HG03558 (cell line): Measurements from ENCODE around the gene TBC1D22A.
"Not testable (repeated sequence)": the region's sequence is repeated elsewhere in the genome, so short reads cannot be mapped to it uniquely, and the experiment has no call there.

Source experiments
- ATAC-seq: cut with Tn5 transposase; IDR thresholded peaks from one replicate; pipeline ENCODE4 v1.9.1; 2021; ENCODE audit warnings: moderate number of reproducible peaks; ENCODE audit not compliant: unreplicated experiment; ENCODE audit errors: extremely low read depth

The TBC1D22A gene

DNA sequence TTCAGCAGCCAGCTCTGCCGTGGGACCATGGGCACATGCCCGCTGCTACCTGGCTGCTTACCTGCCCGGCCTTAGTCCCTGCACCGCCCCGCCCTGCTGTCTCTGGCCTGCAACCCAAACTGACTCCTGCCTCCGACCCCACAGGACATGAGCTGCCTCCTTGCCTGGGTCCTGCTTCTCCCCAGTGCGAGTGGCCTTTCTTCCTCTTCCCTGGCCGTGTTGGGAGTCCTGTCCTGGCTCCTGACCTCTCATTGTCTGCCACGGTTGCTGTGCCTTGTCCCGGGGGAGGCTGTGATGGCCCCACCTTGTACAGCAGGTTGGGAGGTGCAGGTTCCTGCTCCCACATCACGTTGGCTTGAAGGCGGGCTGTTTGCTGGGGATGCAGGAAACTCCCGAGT is 370.0 kb downstream of the TBC1D22A start:
- ATAC-seq: no peak

DNA sequence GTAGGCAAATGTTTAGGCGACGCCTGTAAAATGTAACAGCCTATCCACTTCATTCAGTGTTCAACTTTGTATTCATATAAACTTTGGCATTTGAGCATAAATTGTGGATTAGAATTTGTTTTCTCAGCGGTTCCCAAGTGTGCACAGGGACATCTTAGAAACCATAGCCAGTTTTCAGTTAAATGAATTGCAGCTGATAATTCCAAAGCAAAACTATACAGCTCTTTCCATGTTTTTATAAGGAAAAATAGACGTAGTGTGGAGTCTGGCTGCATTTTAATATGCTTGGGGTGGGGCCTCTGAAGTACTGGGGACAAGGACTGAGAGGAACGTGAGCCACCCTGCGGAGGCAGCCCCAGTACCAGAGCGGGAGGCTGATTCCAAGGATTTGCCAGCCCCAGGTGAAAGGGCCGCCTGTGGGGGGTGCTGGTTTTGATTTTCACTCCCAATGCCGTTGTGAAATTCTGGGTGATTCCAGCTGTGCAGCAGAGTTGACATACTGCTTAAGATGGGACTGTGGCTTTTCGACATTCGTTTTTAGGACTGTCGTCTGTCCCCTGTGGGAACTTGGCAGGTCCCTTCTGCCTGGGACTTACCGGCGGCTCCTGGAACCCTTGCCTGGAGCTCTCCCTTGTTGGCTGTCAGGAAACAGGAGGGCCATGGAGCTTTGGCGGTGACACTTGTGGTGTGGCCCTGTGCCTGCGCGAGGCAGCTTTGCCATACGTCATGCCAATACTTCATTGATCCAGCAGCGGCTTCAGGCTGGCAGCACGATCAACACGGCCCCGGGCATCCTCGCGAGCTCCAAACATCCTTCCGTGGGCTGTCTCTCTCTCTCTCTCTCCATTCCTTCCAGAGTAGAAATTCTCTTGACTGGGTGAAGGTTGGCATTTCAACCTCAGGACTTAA is 370.9 kb downstream of the TBC1D22A start:
- no peak for ATAC-seq

DNA sequence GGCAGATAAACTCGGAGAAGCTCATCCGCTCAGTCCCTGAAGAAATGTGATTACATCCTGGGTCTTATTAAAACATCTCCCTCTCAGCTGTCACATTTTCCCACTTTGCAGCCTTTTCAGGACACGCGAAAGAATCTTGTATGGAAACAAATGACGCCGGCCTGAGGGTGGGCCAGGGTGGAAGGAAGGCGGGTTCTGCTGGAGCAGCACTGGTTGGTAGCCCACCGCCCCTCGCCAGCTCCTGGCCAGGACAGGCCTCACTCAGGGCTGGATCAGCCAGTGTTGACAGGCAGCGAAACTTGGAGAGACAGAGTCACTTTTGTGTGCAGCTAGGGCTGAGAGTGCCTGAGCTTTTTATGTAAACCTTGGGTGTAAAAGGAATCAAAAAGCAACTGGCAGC is 371.8 kb downstream of the TBC1D22A start:
- ATAC-seq: no peak

DNA sequence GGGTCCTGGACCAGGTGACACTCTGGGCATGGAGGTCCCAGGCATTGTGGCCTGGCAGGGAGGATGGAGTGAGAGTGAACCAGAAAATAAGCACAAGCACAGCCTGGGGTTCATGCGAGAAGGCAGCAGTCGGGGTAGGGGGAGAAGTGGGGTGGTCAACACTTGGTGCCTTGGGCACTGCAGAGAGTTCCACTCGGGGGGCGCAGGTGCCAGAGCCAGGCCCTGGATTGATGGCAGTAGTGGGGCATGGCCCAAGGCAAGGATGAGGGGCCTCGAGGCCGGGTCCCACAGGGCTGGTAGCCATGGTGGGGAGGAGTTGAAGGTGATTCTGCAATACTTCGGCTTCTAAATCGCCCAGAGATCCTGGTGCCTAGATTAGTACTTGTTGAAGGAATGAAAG is 372.9 kb downstream of the TBC1D22A start:
- ATAC-seq: no peak

DNA sequence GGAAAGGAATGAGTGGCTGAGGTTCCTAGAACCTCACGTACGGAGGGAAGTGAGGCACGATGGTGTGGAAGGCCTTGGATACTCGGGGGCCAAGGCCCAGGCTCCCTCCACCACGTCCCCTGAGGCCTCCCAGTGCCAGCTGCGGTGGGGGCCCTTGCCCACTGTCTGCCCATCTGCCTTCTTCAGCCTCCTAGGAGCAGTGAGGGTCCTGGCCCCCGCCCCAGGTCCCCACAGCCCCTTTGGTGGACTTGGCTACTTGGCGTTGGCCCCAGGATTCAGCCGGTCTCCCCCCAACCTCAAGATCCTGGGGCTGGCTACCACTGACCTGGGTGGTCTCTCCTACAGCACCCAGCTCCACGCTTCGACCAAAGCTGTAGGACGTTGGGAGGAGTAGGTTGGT is 373.6 kb downstream of the TBC1D22A start:
- no peak for ATAC-seq

DNA sequence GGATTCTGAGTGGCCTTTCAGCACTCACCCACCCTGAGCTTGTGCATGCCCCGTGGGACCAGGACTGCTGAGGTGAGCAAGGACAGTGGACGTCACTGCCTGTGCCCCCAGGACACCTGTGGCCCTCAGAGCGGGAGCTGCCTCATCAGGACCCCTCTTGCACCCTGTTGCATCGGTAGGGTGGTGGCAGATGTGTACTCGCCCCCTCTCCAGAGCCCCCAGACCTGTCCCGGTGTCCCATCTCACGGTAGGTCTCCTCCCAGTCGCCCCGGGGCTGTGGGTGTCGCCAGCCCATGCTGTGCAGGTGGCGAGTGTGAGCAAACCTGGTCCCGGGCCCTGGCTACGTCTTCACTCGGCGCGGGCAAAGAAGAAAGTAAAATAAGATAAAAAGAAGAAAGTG is 374.2 kb downstream of the TBC1D22A start:
- no peak for ATAC-seq

DNA sequence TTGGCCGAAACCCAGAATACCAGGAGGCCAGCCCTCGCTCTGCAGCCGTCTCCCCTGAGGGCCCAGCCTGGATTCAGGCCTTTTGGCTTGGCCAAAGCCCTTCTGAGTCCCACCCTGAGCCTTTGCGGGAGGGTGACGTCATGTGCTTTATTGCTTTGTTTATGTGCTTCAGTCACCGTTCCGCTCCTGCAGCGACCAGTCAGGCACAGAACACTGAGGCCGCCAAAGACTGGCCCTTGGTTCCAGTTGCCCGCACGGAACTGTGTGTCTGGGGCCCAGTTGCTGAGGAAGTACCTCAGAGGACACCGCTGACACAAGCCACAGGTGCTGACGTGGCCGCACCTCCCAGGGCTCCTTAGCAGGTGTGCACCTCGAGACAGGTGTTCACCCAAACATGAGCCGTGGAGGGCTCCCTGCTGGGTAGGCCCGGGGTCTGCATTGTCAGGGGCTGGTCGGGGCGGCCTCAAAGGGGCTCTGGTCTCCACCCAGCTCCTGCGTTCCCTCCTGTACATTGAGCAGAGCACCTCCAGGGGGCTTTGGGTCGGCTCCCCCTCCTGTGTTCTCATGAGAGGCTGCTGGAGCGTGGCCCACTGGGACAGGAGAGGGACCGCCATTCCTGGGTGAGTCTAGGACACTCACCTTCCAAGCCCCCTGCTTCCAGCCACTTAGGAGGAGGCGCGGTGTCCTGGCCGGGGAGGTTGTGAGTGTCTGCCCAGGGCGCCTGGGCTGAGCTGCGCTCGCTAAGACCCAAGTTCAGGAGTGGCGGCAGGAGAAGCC is 376.8 kb downstream of the TBC1D22A start:
- ATAC-seq: no peak

DNA sequence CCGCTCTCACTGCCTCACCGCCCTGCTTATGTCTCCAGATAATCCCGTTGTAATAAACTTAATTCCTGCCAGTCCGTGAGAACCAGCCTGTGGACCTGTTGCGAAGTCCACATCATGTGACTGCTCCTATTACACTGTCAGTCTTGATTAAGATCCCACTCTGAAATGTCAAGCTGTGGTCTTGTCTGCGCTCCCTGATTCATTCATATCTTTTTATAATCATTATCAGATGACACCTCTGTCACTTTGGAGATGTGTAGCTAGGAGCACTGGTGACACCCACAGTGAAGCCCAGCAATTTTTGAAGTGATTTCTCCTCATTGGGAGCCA is 377.3 kb downstream of the TBC1D22A start:
- no peak for ATAC-seq

DNA sequence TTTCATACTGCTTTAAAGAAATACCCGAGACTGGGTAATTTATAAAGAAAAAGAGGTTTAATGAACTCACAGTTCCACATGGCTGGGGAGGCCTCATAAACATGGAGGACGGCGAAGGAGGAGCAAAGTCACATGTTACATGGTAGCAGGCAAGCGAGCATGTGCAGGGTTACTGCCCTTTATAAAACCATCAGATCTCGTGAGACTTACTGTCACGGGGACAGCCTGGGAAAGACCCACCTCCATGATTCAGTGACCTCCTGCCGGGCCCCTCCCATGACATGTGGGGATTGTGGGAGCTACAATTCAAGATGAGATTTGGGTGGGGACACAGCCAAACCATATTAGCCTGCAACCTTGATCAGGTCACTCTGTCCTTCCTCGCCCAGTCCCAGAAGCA is 378.5 kb downstream of the TBC1D22A start:
- not testable (repeated sequence) for ATAC-seq

DNA sequence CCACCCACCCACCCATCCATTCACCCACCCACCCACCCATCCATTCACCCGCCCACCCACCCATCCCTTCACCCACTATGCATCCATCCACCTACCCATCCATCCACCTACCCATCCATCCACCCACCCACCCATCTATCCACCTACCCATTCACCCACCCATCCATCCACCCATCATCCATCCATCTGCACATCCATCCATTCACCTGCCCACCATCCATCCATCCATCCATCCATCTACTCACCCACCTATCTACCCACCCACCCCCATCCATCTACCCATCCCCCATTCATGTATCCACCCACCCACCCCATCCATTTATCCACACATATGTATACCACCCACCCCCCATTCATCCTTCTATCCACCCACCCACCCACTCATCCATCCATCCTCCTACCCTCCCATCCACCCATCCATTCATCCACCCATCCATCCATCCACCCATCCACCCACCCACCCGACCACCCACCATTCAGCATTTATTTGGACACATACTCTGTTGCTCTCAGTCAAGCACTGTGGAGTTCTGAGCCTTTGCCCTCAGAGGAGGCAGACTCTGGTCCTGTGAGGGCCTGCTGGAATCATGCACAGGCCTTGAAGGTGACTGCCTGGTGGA is 380.1 kb downstream of the TBC1D22A start:
- ATAC-seq: no peak

DNA sequence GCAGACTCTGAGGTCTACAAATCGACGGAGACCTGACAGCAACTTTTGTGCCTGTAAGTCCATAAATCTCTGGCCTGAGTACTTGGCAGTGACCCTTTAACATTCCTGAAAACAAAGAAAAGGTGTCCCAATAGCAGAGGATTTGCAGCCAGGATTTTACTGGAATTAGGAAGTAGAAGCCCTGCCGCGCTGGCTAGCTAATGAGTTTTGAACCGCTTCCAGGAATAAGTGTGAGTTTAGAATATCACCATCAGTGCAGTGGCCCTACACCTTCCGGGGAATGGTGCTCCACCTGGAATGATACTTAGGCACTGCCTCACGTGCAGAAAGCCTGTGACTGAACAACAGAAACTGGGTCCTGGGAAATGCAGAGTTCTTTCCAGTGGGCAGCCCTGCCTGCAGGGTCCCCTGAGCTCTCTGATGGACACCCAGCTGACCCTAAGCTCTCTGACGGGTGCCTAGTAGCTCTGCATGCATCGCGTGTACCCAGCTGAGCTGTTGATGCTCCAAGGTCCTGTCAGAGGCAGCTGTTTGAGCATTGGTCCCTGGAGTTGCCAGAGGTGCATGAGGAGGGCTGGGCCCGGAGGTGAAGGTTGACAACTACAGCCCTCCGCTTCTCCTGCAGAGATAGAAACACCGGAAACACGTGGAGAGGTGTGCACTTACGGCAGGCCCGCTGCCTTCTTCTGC is 380.9 kb downstream of the TBC1D22A start:
- no peak for ATAC-seq

DNA sequence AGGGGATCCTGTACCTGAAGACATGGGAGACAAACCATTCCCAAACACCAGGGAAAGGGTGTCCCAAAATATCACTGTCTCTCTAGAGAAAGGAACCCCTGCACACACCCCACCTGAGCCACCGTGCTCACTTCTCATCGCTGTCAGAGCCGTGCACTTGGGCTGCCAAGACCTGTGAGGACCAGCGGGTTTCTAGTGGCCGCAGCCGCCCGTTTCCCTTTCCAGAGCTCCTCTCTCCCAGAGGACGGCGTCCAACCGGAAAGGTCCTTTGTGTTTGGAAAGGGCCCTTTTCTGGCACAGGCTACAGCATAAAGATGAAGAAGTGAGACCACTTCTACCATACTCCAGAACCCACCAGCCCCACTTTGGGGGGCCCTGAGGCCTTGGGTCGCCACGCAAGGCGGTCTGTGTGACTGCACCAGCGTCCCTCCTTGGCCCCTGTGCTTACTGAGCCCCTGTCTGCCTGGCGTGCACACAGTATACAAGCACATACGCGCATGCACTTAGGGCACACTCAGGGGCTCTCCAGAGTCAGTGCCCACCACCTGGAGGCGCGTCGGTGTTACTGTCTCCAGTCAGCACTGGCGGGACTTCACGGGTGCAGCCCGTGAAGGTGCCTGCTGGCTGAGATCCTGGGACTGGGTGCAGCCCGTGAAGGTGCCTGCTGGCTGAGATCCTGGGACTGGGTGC is 381.8 kb downstream of the TBC1D22A start:
- ATAC-seq: no peak

DNA sequence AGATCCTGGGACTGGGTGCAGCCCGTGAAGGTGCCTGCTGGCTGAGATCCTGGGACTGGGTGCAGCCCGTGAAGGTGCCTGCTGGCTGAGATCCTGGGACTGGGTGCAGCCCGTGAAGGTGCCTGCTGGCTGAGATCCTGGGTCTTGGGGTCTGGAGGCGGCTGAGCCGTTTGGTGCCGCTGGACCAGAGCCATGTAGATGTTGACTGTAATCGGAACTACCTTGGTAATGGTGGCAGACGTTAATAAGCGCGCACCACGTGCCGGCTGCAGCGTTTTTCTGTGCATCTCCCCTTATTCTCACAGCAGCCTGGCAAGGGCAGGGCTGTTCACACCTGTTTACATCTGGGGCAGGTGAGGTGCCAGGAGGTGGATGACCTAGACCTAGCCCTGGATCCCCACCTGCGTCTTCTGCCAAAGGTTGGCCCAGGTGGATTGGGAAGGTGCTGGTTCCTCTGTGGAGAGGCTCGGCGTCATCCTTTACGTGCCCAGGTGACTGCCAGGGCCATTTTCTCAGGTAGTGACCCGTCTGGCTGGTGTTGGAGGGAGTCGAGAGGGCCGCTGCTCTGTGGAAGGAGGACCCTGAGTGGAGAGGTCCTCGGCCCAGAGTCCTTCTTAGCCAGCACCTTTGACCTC is 382.5 kb downstream of the TBC1D22A start:
- ATAC-seq: no peak

DNA sequence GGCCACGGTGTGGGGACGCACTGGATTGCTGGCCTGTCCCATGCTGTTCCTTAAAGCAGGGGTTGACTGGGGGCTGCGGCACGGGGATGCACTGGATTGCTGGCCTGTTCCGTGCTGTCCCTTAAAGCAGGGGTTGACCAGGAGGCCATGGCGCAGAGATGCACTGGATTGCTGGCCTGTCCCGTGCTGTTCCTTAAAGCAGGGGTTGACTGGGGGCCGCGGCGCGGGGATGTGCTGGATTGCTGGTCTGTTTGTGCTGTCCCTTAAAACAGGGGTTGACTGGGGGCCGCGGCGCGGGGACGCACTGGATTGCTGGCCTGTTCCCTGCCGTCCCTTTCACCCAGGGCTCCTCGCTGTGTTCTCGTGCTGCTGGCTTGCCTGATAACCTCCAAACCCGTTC is 383.4 kb downstream of the TBC1D22A start:
- ATAC-seq: no peak

DNA sequence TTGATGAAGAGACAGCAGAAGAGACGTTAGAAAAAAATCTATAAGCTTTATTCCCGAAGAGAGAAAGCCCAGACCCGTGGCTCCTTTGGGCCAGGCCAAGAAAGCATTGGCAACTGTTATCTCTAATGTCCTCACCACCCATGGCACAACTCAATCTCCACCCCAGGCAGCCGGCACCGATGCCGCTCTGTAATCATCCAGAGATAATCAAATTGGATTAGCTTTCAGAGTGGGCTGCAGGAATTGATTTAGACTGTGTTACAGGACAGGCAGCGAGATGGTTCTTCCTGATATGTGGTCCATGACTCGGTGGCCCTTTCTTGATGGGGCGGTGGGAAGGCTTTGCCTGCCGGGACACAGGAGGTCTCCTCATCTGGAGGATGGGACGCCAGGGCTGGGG is 383.9 kb downstream of the TBC1D22A start:
- ATAC-seq: no peak

DNA sequence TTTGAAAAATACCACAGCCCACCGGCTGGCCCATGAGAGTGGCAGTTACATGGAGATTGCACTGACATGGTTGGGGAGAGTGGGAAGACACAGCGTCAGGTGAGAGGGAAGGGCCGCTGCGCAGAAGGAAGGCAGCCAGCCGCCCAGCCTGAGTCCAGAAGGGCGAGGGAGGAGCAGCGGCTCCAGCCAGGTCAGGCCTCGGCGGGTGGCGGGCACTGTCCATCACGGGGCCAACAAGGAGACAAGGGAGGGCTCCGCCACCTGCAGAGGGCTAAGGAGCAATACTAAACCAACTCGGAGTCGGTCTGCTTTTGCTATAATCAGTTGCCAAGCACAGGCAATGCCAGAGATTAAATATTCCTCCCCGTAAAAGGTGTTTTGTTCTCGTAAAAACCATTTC is 384.5 kb downstream of the TBC1D22A start:
- no peak for ATAC-seq

DNA sequence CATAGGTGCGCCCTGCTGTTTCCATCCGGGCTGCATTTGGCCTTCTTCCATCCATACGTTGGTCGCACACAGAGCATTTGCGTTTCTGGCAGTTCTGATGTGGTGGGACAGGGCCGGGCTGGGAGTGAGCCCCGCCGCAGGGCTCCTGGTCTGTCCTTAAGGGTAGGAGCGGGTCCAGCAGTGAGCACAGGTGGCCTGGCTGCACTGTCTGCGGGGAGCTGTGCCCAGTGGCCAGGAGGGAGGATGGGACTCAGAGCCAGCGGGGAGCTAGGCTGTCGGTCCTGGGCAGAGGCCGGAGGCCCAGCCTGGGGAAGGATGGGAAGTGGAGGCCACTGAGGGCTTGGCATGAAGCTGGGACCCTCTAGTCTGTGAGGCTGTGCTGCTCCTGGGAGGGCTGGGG is 385.1 kb downstream of the TBC1D22A start:
- no peak for ATAC-seq

DNA sequence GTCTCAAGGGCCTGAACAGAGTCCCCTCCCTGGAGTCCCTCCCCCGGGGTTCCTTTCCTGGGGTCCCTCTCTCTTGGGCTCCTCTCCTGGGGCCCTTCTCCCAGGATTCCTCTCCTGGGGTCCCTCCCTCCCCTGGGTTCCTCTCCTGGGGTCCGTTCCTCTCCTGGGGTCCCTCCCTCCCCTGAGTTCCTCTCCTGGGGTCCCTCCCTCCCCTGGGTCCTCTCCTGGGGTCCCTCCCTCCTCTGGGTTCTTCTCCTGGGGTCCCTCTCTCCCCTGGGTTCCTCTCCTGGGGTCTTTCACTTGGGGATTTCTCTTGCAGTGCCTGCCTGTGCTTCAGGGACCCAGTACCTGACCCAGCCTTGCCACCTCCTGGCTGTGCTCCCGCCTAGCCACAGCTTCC is 386.1 kb downstream of the TBC1D22A start:
- ATAC-seq: no peak

DNA sequence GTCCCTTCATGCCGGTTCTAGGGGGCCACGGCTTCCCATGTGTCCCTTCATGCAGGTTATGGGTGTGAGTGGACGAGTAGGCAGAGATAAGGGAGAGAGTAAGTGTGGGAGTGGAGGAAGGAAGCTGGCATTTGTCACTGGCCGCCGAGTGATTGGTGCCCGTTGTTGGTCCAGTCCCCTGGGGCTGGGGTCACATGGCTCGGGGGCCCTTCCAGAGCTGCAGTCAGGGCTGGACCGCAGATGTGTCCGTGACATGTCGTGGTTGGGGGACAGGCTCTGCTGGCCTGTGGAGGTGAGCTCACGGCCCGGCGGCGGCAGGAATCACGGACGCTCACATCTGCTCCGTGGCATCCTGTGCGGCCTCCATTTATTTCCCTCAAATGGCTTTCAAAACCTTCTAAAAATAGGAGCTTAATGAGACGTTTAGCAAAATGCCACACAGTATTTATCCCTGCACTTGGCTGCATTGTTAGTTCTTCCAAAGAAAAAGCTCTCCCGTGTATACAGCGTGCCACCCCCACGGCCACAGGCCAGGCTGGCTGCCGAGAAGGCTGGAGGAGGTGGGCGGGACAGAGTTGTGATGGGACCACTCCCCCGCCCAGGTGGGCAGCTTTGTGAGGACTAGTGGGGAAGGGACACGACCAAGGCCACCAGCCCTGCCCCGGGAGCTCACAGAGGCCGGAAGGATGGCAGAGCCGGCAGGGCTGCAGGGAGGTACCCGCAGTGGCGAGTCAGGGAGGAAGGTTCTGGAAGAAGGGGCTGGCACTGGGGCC is 386.7 kb downstream of the TBC1D22A start:
- ATAC-seq: no peak
